HG02678 (cell line): ENCODE measurements around the gene INTS3.
"Not testable (repeated sequence)": the region's sequence is repeated elsewhere in the genome, so short reads cannot be mapped to it uniquely, and the experiment has no call there.

Source experiments
- ATAC-seq: cut with Tn5 transposase; IDR thresholded peaks from one replicate; pipeline ENCODE4 v1.9.1; 2021; ENCODE audit warnings: mild to moderate bottlenecking, moderate library complexity; ENCODE audit not compliant: unreplicated experiment

INTS3 gene

DNA sequence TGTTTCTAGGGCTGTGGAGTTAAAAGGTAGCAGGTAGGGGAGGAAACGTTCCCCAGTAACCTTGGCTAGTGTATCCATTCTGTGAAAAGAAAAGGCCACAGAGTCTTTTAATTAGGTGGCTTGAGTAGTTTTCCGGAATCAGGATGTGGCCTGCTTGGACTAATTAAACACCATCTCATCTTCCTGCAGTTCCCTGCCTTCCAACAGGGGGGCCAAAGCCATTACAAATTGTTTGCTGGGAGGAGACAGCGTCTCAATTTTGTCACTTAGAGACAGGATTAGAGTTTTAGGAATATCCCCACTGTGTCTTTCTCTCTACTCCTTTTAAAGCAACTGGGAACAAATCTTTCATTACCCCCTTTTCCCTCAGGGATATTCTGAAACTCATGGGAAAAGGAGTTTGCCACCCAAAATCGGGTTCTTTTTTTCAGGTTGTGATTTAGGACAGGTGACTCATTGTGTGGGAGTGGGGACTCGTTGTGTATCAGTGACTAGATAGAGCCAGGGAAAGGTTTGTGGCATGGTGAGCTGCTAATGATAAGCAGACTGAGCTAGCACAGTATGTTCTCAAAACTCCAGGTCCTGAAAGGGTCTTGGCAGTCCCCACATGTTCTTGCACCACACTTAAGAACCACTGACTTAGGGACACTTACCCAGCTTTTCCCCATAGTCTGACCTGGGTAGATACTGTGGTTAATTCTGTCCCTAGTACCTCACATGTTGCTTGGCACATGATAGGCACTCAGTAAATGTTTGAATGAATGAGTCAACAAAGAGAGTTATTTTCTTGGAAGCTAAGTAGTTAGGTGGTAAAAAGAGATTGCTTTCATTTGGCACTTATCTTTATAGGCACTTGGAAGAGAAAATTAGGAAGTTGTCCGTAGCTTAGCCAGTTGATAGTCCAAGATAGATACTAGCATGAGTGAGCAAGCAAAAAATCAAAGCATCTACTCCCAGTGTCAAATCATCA lies 22.5 kb downstream of the INTS3 start:
- no peak for ATAC-seq

DNA sequence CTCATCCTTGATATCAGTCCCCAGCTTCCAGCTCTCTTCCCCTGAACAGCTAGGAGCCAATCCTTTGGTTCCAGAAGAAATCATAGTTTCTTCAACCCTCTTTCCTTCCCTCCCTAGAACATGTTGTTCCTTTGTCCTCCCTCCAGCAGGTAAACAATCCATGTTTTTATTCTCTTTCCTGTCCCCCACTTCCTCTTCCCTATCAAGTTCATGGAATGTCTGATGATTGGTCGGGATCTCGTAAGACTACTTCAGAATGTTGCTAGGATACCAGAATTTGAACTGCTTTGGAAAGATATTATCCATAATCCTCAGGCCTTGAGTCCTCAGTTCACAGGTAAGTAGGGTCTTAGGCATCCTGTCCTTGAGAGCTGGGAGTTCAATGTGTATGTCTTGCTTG lies 24.2 kb downstream of the INTS3 start:
- no peak for ATAC-seq

DNA sequence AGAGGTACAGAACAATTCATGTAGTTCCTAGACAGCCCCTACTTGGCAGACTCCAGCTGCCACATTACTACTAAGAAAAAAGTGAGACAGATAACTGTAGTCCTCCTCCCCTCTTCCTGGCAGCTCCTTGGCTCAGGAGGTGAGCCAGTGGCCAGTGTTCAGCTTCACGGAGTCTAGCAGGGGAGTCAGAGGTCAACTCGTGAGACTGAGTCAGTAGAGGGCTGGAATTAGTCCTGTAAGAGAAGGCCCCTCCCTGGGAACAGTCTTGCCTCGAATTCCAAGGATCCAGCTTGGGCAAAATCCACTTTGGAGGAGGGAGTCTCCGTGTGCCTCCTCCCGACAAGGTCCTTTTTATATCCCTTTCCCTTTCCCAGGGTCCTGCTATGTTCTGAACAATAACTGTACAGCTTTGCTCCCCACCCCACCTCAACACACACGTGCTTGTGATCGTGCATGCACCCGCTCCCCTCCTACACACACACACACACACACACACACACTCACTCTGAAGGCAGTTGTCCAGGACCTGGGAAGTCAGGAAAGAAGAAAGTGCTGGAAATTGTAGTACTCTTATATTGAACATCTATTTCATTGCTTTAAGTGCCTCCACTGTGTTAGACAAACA lies 24.8 kb downstream of the INTS3 start:
- ATAC-seq: no peak

DNA sequence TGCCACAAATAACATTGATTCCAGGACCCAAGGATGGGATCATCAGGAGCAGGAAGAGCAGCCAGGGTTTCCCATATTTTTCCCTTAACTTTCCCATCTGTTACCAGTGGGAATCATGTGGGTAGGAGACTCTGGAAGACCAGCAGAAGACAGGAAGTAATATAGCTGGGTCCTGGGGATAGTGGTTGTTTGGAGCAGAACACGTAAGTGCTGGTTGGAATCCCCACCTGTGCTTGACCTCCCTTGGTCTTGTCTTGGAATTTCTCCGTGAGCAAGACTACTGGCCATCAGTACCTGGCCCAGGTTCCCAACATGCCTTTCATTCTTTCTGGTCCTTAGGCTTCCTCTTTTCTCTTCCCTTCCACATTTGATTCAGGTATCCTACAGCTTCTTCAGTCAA lies 26.4 kb downstream of the INTS3 start:
- no peak for ATAC-seq

DNA sequence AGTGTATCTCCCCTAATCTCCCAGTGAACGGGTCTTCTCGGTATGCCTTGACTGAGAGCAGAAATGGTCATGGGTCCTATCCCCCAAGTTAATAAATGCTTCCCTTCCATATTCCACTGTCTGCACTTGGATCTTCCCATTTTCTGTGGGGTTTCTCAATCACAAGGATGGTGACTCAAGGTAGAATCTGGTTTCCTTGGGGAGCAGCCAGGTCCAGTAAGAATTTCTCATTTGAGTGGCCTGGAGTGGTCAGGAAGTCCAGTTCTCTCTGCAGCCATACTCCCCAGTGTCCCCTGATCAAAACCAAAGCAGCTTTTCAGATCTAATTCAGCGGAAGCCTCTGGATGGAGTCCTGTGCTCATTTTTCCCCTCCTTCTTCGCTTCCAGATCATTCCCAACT lies 32.6 kb downstream of the INTS3 start:
- no peak for ATAC-seq

DNA sequence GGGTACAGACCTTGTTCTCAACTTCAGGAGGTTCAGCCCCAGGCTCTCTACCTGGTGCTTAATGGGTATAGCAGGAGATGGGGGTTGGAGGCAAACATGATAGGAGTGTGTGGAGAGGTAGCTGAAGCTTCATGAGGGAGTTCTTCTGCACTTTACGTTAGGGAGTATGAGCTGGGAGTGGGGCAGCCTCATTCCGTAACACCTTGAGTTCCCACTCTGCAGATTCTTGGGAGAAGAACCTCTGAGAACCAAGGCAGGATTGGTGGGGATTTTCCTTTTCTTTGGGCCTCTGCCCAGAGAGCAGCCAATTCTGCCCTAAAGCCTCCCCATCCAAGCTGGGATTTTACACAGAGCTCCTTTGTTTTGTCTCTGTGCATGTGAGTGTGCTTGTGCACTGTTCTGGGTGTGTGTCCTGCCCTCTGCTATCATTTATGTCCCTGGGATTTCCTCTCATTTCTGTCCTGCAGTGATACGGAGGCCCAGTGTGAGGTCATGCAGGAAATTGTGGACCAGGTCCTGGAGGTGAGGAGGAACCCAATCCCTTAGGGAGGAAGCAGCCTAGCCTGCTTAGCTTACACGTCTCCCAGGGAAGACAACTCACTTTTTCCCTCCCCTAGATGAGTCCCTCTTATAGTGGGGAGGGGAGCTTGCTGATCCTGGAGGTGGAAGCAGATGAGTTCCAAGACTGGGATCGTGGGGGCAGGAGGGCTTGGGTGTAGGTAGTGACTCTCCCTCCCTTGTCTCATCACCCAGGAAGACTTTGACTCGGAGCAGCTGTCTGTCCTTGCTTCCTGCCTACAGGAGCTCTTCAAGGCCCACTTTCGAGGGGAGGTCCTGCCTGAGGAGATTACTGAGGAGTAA lies 35.7 kb downstream of the INTS3 start:
- ATAC-seq: no peak

DNA sequence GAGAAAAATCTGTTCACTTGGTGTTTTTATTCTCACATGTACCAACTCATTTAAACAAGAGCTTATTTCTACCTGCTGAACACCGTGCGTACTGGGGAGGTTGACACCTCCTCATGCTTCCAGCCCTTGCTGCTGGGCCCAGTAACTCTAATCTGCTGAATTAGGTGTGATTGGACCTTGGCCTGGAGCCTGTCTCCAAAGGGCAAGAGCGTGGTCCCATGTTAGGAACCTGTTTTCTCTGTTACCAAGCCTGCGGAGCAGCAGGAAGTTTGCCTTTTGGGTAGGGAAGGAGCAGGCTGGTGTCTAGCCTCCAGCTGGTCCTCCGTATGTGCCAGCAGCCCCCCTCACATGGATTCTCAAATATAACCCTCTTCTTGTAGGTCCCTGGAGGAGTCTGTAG lies 36.5 kb downstream of the INTS3 start:
- ATAC-seq: no peak

DNA sequence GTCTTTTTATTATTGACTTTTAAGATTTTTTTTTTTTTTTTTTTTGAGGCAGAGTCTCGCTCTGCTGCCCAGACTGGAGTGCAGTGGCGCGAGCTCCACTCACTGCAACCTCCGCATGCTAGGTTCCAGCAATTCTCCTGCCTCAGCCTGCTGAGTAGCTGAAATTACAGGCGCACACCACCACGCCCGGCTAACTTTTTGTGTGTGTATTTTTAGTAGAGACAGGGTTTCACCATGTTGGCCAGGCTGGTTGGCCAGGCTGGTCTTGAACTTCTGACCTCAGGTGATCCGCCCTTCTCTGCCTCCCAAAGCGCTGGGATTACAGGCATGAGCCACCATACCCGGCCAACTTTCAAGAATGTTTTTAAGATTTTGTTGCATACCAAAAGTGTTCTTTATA lies 38.8 kb downstream of the INTS3 start:
- ATAC-seq: not testable (repeated sequence)

DNA sequence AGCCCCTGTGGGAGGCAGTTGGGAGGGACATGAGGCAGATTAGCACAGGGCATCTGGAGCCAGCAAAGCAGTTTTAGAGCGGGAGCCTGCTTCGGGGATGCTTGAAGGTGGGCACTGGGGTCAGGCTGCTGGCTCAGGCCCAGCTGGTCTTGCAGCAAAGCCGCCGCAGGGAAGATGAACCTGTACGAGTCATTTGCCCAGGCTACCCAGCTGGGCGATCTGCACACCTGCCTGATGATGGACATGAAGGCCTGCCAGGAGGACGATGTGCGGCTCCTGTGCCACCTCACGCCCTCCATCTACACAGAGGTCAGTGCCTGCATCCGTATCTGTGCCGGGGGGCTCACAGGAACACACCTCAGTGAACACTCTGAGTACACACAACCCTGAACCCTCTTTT lies 39.7 kb downstream of the INTS3 start:
- ATAC-seq: no peak

DNA sequence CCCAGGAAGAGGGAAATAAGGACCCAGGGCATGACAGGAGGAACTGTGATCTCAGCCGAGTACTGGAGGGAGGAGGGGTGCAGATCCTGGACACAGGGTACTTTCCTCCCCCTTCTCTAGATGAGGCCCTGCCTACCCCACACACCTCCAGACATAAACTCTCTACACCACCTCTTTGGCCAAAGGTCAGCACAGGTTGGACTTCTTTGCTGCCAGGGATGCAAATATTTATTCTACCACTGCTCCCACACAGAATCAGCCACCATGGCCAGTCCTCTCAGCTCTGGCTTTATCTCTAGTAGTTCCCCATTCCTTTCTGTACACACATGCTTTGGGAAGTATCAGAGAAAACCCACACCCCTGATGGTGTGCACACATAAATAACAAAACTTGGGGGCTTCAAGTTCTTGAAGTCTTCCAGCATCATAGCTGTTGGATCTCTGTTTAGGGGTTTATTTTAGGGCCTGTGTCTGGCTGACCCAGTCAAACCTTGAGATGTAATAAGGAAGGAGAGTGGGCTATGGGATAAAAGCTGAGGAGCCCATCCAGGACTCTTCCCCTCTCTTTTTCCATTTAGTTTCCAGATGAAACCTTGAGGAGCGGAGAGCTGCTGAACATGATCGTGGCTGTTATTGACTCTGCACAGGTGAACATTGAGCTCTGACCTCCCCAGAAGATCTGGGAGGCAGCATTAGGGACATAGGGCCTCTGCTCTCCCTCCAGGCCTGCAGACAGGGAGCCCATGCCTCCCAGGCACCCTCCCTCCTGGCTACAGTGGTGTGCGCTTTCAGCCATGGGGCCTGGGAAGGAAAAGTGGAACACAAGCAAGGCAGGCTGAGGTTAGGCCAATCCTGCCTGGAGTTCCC lies 40.7 kb downstream of the INTS3 start:
- no peak for ATAC-seq

DNA sequence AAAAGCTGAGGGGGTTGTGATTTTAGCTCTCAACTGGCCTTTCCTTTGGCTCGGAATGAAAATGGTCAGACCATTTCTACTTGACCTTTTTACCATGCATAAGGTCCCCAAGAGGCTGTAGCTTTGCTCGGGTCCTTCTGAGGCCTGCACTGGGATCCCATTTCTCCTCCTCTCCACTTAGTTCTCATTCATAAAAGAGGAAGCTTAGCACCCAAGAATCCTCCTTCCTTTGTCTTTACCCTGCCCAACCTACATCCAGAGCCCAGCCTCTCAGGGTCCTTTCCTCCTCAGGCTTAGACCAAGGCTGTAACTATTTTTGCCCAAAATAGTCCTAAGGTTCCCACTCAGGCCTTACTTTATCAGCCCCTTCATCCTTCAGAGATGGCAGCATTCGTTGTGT lies 41.4 kb downstream of the INTS3 start:
- ATAC-seq: no peak

DNA sequence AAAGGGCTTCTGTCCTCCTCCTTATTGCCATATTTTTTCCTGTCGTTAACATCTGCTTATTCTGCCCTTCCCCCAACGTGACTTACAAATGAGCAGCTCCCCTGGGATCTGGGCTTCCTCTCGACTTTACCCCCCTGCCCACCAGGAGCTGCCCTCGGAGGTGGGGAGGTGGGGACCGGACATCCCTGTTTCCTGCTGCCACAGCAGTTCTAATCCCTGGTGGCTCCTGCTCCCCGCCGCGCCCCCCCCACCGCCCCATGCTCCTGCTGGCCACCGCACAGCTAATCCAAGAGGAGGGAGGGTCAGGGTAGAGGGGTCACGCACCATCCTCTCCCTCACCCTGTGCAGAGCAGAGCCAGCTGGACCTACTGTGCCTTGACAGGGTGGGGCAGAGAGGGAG lies 42.9 kb downstream of the INTS3 start:
- ATAC-seq: no peak

DNA sequence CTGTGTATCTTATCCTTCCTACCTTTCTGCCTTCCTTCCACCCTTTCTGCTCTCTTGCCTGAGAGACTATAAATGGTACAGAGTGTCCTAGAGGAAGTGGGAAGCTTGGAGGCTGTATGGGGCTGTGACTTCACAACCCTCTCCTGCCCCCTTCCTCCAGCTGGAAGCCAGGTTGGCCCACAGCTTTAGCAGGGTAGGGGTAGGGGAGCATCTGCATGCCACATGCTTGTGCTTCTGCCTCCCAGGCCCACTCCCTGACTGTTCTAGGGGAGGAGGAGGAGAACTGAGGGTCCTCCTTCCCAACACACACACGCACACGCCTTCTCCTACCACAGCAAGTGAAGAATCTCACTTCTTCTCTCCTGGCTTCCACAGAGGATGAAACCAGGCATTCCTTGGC lies 43.4 kb downstream of the INTS3 start:
- no peak for ATAC-seq

DNA sequence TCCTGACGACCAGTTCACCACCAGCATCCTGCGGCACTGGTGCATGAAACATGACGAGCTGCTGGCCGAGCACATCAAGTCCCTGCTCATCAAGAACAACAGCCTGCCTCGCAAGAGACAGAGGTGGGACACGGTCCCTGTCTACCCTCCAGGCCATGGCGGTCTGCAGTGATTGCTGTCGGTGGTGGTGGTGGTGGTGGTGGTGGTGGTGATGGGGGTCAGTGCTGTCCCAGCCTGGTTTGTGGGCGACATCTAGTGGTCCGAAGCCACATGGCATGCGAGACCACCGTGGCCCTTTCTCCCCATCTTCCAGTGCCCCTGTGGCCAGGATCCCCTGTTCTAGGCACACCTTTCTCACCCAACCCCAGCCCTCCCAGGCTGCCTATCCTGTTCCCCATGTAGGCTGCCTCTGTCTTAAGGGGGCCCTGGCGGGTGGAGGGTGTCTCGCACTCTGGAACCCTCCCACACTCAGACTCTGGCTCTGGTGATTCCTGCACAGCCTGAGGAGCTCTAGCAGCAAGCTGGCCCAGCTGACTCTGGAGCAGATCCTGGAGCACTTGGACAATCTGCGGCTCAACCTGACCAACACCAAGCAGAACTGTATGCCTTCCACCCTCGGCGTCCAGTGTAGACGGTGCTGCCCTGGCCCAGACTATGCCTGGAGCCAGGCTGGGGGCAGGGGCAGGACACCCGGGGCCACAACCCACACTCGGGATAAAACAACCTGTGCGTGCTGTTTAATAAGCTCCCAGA lies 44.2 kb downstream of the INTS3 start:
- no peak for ATAC-seq

DNA sequence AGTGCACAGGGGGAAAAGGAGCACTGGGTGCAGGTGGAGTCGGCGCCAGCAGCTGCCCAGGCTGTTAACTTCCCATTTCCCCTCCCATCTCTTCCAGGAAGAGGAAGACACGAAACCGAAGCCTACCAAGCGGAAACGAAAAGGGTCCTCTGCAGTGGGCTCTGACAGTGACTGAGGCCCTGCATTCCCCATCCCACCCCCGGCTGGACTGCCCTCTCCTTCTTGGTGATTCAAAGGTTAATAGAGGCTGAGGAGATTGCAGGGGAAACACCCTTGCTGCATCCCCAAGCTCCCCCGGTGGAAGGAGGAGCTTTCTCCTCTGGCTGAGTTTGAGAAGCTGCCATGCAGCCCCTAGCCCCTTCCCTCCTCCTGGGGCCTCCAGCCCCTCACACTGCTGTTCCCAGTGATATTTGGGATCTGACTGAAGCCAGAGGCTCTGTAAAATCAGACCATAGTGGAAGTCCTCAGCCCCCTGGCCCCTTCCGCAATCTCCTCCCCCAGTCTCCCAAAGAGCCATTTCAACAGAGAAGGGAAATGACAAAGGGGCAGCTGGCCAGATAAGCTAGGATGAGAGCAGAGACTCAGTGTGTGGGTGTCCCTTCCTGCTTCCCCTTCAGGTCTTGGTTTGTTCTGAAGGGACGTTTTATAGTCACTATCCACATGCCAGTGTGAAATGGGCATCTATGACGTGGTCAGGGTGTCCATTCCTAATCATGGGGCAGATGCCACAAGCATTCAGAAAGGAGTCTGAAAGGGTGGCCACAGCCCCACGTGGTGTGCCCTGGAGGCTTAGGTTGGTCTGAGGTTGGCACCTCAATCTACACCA lies 45.5 kb downstream of the INTS3 start:
- no peak for ATAC-seq

DNA sequence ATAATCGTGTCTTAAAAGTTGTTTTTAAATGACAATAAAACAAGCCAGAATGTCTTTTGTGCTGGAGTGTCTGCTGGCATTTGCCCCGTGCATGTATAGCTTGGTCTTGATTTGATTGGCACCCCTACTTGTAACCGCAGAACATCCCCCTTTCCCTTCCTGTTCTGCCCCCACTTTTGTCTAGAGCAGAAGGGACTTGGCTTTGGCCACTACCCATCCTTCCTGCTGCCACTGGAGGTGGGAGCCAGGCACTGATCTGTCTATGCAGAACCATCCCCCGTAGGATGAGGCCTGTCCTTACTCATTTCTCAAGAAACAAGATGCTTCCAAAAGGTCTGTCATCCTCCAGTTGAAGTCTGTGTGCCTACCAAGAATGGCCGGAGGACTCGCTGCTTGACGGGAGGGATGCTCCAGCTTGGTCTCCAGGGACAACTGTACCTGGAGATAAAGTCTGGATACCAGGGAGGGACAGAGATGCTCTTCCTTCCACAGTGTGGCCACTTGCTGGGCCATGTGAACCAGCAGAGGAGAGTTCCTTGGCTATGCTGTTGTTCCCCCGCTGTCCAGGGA lies 46.3 kb downstream of the INTS3 start:
- no peak for ATAC-seq

DNA sequence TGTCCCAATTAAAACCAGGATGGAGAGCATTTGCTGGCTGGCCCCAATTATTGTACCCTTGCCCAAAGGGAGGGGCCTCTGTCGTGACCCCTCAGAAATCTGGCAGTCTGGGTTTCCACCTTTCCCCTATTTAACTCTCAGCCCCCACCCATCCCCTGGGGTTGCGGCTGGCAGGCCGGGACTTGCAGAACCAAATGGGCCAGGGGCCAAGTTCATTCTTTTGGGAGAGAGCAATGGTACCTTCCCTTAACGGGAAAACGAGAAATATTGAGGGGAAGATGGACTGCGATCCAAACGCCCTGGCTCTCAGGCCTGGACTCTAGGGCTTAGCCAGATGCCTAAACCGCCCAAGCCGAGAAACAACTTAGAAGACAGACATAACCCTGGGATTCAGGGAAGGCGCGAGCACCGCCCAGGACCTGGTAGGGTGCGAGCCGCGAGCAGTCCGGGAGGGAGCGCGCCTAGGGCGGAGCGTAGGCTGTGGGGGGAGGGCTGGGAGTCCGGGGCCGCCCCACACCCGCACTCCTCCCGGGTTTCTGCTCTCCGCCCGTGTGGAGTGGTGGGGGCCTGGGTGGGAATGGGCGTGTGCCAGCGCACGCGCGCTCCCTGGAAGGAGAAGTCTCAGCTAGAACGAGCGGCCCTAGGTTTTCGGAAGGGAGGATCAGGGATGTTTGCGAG lies 47.1 kb downstream of the INTS3 start, which contains the start of gene SLC27A3:
Gene SLC27A3 (plus strand): TSS at position 628 of the 678 bp plus-strand sequence. CDS start 91 bp downstream, outside the sequence.
- peak; percentile 26 for ATAC-seq
